IPS-NIHi7 (cell line): Measurements from ENCODE around the gene SPRR5.

Experiments
- DNase-seq: peaks from one replicate; pipeline ENCODE4 v3.0.0; 2012; ENCODE audit warnings: mixed read lengths; ENCODE audit errors: extremely low spot score

SPRR5 gene

DNA sequence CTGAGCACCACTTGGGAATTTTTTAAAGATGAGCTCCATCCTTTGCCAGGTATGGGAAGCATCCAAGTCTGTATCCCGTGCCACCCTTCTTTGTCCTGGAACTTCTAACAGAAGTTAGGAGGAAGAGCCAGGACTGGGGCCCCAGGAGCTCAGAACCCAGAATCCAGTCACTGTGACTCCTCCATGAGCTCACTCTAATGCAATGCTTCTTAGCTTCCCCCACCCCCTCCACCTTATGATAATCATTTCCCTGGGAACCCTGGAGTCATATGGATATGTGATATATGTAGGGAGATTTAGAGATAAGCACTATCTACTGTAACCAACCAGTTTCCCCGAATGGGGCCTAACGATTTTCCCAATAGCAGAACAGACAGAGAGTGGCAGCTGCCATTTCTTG lies 758 bp upstream of the SPRR5 start:
- no peak for DNase-seq

- no peak for DNase-seq
Measured at GRCh38 chr1:152951711-152952110, 4.7 kb downstream of the SPRR5 start.

DNA sequence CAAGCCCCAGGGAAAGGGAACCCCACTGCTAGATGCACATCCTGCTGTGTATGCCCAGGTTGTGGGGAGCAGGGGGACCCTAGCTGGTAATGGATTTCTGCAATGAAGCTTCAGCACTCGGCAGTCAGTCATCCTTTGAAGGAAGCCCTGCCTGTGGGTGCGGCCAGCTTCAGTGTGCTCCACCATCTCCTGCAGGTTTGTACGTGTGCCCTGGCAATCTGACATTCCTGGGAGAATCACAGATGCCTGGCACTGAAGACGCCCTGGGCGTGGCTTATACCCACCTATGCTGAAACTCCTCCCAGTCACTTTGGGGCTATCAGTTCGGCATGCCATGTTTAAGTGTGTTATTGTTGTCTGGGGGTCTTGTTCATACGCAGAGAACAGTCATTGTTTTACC lies 6.8 kb downstream of the SPRR5 start:
- no peak for DNase-seq

DNA sequence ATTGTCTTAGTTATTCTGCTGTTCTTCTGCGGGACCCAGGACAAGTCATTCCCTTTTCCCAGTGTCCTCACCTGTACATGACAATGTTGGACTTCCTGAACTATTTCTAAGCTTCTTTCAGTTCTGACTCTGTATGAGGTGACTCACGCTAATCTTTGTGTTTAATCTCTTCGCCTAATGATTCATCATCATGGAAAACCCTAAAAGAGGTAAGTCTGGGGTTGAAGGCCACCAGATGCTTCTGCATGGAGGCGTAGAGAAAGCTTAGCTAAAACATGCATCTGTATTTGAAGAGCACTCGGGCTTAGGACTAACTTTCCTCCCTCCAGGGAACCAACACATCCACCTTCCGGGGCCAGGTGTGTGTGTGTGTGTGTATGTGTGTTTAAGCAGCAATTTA lies 7.4 kb downstream of the SPRR5 start:
- no peak for DNase-seq

GRCh38 chr1:152957561-152957960 lies 10.6 kb downstream of the SPRR5 start:
- DNase-seq: no peak

DNA sequence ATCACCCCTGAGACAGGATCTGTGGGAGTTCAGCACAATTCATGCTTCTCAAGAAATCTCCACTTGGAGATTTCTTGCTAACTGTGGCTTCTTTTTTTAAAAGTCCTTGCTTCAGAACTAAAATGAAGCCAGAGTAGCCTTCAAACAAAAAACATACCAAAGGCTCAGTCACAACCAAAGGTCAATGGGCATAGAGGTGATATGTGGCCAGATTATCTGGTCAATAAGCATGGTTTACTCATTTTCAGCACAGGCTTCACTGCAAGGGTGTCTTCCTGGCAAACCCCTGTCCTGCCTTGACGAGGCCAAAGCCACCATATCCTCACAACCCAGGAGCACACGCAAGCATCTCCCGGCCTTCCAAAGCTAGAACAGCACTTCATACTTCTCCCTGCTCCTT lies 12.3 kb downstream of the SPRR5 start:
- no peak for DNase-seq

DNA sequence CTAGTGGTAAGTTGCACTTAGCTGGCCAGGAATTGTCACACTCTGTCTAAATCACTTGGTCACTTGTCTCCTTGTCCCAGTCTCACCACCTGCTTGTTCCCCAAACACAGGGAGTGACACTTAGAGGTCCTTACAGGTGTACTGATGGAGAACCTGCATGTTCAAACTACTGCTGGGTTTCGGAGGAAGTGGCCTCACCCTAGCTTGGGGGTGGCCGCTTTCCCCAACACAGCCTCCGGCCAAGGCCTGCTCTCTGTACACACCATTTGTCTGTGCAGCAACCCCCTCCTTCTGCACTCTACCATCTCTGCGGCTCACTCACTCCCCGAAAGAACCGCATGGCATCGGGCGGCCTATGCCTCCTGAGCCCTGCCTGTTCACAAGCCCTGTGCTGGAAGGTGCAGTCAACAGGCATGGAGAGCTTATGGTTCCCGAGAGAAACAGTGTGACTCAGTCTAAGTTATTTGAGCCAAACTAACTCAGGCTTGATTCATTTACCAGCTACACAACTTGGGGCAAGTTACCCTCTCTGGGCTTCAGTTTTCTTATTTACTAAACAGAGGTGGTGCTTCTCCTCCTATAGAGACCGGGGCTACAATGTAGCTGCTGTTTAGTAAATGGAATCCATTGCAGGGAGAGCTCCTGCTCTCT lies 12.9 kb downstream of the SPRR5 start:
- no peak for DNase-seq

GRCh38 chr1:152960452-152961044 lies 13.5 kb downstream of the SPRR5 start:
- DNase-seq: peak; percentile 11

- DNase-seq: no peak
Measured at GRCh38 chr1:152961226-152961891, 14.4 kb downstream of the SPRR5 start.

- no peak for DNase-seq
Measured at GRCh38 chr1:152962876-152963415, 15.9 kb downstream of the SPRR5 start.

DNA sequence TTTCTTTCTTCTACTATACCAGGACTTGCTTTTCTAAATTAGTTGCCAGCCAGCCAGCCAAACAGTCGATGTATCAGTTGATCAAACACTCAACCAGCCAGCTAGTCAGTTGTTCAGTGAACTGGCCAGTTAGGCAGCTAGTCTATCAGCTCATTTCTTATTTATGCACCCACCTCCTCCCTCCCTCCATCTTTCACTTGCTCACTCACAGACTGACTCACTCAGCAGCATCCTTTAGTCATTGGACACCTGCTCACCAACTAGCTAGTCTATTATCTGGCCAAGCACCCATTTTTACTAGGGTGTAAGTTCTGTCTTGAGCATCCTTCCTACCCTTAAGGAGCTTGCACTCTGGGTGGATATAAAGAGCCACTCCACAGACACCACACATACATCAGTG lies 17.5 kb downstream of the SPRR5 start:
- no peak for DNase-seq

GRCh38 chr1:152965853-152966252 lies 18.8 kb downstream of the SPRR5 start:
- no peak for DNase-seq

DNA sequence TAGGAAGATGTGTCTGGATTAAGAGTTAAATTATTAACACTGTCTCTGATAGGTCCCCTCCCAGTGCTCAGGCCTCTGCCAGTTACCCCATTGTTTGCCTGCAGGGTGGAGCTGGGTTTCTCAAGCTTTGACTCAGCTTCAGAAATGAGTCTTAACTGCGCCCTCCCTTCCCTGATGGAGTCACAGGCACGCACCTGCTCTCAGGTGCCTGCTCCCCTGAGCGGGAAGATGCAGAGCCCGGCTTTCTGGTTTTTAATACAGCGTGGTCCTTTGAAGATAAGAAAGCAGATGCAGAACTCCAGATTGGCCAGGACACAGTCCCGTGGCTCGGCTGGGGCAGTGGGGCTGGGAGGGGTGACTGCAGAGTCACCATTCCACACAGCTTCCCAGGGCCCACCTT lies 20.2 kb downstream of the SPRR5 start:
- no peak for DNase-seq

DNA sequence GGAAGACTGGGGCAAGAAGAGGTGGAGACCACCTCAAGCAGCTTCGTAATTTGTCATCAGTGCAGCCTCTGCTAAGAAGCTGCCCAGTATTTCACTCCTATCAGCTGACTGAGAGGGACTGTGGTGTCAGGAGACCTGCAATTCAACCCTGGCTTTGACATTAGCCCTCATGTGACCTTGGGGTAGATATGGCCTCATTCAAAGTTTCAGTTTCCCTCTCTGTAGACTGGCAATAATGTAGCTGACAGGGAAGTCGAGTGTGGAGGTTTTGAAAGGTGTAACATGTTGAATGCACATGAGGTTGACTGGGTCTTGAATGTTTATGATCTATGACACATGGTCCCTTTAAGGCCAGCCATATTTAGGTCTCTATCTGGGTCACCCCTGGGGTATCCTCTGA lies 21.2 kb downstream of the SPRR5 start:
- DNase-seq: no peak

DNA sequence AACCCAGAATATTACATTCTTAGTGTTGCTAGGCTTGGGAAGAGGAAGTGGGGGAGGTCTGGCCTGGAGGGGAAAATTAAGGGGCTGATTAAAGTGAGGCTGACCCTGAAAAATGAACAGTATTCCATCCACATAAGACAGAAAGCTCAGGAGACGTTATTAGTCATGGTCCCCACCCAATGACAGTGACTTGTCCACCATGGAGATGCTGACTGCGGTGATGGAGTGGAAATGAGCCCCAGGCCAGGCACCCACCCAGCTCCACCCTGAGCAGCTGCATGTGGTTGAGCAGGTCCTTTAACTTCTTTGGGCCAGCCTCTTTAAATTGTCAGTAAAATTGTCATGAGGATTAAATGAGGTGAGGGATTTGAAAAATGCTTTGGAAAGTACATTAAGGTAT lies 22.0 kb downstream of the SPRR5 start:
- DNase-seq: no peak

- no peak for DNase-seq
Measured at GRCh38 chr1:152970495-152970894, 23.5 kb downstream of the SPRR5 start, which contains the start of gene SPRR4. Gene SPRR4, plus strand, starts transcription at chr1:152970648. Its CDS starts 1,243 bp downstream, at chr1:152971891.

DNA sequence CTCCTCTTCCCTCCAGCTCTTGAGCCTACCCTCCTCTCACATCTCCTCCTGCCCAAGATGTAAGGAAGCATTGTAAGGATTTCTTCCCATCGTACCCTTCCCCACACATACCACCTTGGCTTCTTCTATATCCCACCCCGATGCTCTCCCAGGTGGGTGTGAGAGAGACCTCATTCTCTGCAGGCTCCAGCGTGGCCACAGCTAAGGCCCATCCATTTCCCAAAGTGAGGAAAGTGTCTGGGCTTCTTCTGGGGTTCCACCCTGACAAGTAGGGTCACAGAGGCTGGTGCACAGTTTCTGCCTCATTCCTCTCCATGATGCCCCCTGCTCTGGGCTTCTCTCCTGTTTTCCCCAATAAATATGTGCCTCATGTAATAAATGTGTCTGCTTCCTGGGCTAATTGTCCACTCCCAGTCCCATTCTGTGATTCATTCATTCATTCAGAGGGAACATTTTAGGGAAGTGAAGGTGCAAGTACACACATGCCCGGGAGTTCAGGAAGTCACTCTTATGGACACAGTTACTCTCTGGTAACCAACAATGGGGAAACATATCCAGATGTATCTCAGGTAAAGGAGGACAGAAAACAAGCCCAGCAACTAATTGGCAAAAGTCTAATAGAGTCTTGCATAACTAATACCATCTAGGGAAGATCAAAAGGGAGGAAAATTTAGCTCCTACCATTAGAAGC lies 25.3 kb downstream of the SPRR5 start:
- no peak for DNase-seq

DNA sequence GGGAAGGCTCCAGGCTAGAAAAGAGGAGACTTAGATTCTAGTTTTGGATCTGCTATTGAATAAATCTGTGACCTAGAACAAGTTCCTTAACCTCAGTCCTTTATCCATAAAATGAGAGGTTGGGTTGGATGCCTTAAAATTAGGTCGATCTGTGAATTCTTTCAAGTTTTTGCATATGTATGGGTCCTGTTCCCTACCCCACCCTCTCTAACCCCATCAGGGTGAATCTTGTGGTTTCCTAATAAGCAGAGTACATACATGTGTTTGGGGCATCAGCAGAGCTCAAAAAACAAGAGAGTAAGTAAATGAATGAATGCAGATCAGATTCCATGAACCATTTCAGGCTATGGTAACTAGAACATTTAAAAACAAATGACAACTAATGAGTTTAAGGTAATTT lies 29.7 kb downstream of the SPRR5 start:
- no peak for DNase-seq

- no peak for DNase-seq
Measured at GRCh38 chr1:152977614-152978013, 30.6 kb downstream of the SPRR5 start.

DNA sequence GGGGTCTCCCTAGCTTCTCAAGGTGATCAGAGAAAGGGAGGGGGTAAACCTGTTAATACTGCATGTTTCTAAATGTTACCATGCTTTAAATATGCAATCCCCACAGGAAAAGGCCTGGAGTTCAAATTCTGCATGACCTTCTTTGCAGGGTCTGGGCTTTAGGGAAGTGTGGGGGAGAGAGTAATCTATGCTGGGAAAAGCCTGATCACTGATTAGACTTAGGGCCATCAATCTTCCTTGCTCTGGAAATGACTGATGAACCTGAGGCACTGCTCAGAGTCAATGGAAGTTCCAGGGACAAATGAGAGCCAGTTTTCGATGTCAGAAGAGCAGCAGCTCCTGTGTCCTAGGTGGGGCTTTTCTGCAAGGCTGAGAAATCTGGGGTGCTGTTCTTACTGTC lies 33.7 kb downstream of the SPRR5 start:
- DNase-seq: no peak

GRCh38 chr1:152981146-152981871 lies 34.3 kb downstream of the SPRR5 start:
- no peak for DNase-seq

DNA sequence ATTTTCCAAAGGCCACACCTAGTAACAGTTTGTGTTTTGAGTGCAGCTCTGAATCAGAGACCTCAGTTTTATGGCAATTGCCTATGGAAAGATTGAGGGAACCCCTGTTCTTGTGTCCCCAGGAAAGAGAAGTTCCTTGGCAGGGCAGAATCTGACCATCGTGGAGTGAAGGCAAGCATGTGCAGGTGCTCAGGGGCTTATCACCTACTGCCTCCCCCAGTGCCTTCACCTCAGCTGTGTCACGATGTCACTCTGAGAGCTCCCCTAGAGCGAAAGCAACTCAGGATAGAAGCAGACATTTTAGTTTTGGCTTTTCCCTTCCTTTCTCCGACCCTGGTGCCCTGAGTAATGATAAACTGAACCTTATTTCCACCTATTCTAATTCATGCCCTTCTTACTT lies 35.1 kb downstream of the SPRR5 start:
- no peak for DNase-seq
